ENCODE results near the gene LRRC61.

The LRRC61 gene

DNA sequence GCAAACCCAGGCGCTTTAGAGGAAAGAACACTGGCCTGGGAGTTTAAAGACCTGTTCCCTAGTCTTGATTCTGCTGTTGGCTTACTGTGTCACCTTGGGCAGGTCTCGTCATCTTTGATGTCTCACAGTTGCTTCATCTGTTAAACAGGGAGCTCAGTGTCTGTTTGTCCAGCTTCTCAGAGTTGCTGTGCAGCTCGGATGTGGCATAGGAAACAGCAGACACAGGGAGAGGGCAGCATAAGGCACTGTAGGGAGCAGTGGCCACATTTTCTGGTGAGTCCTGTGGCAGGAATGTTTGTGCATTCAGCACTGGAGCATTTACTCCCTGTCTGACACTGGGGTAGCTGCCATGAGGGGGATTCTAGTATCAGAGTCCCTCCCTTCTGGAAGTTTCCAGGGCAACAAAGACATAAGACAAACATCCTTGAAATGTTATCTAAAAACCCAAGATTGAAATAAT lies 47.5 kb downstream of the LRRC61 start:
- DNase-seq (ENCODE audit: low spot score), result no peak
- in situ Hi-C loops (cut with MboI; ENCODE audit: low sequenced_read_pairs, unreplicated experiment), result no loop called here

DNA sequence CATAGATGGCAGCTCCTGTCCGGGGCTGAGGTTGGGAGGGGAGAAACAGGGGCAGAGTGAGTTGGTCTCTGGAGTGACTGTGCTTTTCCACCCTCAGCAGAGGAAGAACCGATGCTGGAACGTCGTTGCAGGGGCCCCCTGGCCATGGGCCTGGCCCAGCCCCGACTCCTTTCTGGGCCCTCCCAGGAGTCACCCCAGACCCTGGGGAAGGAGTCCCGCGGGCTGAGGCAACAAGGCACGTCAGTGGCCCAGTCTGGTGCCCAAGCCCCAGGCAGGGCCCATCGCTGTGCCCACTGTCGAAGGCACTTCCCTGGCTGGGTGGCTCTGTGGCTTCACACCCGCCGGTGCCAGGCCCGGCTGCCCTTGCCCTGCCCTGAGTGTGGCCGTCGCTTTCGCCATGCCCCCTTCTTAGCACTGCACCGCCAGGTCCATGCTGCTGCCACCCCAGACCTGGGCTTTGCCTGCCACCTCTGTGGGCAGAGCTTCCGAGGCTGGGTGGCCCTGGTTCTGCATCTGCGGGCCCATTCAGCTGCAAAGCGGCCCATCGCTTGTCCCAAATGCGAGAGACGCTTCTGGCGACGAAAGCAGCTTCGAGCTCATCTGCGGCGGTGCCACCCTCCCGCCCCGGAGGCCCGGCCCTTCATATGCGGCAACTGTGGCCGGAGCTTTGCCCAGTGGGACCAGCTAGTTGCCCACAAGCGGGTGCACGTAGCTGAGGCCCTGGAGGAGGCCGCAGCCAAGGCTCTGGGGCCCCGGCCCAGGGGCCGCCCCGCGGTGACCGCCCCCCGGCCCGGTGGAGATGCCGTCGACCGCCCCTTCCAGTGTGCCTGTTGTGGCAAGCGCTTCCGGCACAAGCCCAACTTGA lies 48.2 kb downstream of the LRRC61 start:
- in situ Hi-C loops (cut with MboI; ENCODE audit: low sequenced_read_pairs, unreplicated experiment), result no loop called here
- DNase-seq (ENCODE audit: low spot score), result no peak
- TF ChIP-seq, protein P1, sequence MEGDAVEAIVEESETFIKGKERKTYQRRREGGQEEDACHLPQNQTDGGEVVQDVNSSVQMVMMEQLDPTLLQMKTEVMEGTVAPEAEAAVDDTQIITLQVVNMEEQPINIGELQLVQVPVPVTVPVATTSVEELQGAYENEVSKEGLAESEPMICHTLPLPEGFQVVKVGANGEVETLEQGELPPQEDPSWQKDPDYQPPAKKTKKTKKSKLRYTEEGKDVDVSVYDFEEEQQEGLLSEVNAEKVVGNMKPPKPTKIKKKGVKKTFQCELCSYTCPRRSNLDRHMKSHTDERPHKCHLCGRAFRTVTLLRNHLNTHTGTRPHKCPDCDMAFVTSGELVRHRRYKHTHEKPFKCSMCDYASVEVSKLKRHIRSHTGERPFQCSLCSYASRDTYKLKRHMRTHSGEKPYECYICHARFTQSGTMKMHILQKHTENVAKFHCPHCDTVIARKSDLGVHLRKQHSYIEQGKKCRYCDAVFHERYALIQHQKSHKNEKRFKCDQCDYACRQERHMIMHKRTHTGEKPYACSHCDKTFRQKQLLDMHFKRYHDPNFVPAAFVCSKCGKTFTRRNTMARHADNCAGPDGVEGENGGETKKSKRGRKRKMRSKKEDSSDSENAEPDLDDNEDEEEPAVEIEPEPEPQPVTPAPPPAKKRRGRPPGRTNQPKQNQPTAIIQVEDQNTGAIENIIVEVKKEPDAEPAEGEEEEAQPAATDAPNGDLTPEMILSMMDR (IDR thresholded peaks at IDR 0.05; ENCODE audit: borderline replicate concordance, control extremely low read depth, extremely low read depth, insufficient read depth, missing control alignments), result no peak

More for the DNA sequence above, 47.5 kb downstream of the LRRC61 start:
- TF ChIP-seq, protein P1 (IDR thresholded peaks at IDR 0.05; ENCODE audit: borderline replicate concordance, control extremely low read depth, extremely low read depth, insufficient read depth, missing control alignments), result no peak

DNA sequence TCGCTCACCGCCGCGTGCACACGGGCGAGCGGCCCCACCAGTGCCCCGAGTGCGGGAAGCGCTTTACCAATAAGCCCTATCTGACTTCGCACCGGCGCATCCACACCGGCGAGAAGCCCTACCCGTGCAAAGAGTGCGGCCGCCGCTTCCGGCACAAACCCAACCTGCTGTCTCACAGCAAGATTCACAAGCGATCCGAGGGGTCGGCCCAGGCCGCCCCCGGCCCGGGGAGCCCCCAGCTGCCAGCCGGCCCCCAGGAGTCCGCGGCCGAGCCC lies 48.8 kb downstream of the LRRC61 start:
- TF ChIP-seq, protein P1 (IDR thresholded peaks at IDR 0.05; ENCODE audit: borderline replicate concordance, control extremely low read depth, extremely low read depth, insufficient read depth, missing control alignments), result no peak
- DNase-seq (ENCODE audit: low spot score), result no peak
- in situ Hi-C loops (cut with MboI; ENCODE audit: low sequenced_read_pairs, unreplicated experiment), result no loop called here

DNA sequence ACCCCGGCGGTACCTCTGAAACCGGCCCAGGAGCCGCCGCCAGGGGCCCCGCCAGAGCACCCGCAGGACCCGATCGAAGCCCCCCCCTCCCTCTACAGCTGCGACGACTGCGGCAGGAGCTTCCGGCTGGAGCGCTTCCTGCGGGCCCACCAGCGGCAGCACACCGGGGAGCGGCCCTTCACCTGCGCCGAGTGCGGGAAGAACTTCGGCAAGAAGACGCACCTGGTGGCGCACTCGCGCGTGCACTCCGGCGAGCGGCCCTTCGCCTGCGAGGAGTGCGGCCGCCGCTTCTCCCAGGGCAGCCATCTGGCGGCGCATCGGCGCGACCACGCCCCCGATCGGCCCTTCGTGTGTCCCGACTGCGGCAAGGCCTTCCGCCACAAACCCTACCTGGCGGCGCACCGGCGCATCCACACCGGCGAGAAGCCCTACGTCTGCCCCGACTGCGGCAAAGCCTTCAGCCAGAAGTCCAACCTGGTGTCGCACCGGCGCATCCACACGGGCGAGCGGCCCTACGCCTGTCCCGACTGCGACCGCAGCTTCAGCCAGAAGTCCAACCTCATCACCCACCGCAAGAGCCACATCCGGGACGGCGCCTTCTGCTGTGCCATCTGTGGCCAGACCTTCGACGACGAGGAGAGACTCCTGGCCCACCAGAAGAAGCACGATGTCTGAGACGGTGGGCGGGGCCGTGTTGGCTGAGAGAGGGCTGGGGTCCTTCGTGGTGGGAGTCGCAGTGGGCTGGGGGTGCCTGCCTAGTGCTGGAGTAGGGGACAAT lies 49.3 kb downstream of the LRRC61 start:
- DNase-seq (ENCODE audit: low spot score), result no peak

DNA sequence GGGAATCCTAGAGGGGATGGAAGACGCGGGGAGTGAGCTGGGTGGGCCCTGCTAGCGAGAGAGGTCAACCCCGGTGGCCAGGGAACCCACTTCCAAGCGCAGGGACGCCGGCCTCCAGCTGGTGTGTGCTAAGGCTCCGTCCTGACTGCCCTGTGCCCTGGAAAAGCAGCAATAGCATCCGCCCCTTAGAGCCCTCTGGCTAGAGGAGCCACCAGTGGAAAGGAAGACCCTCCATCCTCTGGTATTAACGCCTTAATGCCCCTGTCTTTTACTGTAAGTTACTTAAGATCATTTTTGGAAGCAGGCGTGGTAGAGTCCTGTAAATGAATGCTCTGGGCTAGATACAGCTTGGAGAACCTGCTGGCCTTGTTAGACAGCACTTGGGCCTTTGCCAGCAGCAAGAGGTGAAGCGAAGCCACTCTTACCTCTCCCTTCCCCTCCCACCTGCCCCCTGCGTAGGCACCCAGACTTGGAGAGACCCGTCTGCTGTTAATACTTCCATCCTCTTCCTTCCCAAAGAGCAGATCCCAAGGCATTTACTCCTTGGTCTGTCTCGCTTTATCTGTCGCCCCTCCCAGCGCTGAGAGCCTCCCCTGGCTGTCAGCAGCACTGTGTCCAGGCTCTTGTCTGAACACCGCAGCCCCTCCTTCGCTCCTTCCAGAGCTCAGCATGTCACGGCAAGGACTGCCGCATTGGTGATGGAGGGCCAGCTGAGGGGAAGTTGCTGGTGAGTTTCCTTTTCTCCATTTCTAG lies 50.1 kb downstream of the LRRC61 start:
- in situ Hi-C loops (cut with MboI; ENCODE audit: low sequenced_read_pairs, unreplicated experiment), result no loop called here
- TF ChIP-seq, protein P1 (IDR thresholded peaks at IDR 0.05; ENCODE audit: borderline replicate concordance, control extremely low read depth, extremely low read depth, insufficient read depth, missing control alignments), result no peak
- DNase-seq (ENCODE audit: low spot score), result no peak

More for the DNA sequence above, 49.3 kb downstream of the LRRC61 start:
- TF ChIP-seq, protein P1 (IDR thresholded peaks at IDR 0.05; ENCODE audit: borderline replicate concordance, control extremely low read depth, extremely low read depth, insufficient read depth, missing control alignments), result no peak
- in situ Hi-C loops (cut with MboI; ENCODE audit: low sequenced_read_pairs, unreplicated experiment), result no loop called here

DNA sequence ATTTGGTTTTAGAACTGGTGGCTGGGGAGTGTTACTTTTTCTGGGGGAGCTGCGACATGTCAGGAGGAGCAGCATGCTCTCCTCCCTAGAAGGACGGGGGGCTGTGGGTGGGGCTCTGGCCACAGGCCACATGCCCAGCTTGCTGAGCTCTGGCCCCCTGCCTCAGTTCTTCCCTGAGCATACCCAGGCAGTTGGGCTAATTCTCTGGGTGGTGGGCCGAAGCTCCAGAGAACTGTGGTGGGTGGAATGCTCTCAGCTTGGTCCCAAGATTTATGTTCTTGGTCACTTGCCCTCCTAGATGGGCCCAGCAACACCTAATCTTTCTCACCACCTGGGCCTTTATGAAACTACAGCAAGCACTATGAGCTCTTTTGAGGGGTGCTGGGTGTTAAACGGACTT lies 50.9 kb downstream of the LRRC61 start:
- TF ChIP-seq, protein P1 (IDR thresholded peaks at IDR 0.05; ENCODE audit: borderline replicate concordance, control extremely low read depth, extremely low read depth, insufficient read depth, missing control alignments), result no peak
- DNase-seq (ENCODE audit: low spot score), result no peak
- in situ Hi-C loops (cut with MboI; ENCODE audit: low sequenced_read_pairs, unreplicated experiment), result no loop called here
